IMR-90 (cell line): ENCODE measurements around the gene FYCO1. TPM values are rescaled to one million over a fixed set of nuclear protein-coding genes. Genes with fewer than 3 reads are reported as not detected.

ENCODE experiments used
- ATAC-seq: fragments of 200-7000 bp; cut with Tn5 transposase; 2 replicates; pipeline ENCODE4 v1.9.1; 2020; ENCODE audit warnings: low read depth, mild to moderate bottlenecking, moderate library complexity
- BruUV-seq: library from RNA; stranded (reverse); fragments of 400-500 nt; replicated peaks from 2 replicates; lab custom pipeline; 2021; lab: Mats Ljungman, UMichigan
- CTCF ChIA-PET: fragments of 300-600 bp; formaldehyde crosslinking; extraction: SDS; loops from one replicate; lab custom pipeline; 2021; ENCODE audit warnings: antibody characterized with exemption; lab: Yijun Ruan, JAX
- POLR2A ChIA-PET: fragments of 300-600 bp; sonication (Branson Sonifier 250); formaldehyde crosslinking; loops from one replicate; lab custom pipeline; 2022; ENCODE audit warnings: antibody characterized with exemption; ENCODE audit not compliant: unreplicated experiment; lab: Charles Lee
- DNase-seq: peaks from one replicate; pipeline ENCODE4 v3.0.0; 2013
- H2AFZ ChIP-seq: replicated peaks from 2 replicates; pipeline ENCODE3; 2013; ENCODE audit warnings: low read length, mild to moderate bottlenecking; ENCODE audit not compliant: poor library complexity
- H2AK5ac ChIP-seq: 2 replicates; pipeline ENCODE4 v1.6.1; 2013; ENCODE audit warnings: low read depth, low read length, inconsistent platforms
- H2AK9ac ChIP-seq: replicated peaks from 2 replicates; pipeline ENCODE3; 2013; ENCODE audit warnings: mild to moderate bottlenecking, low read depth, low read length, moderate library complexity; ENCODE audit not compliant: poor library complexity
- H2BK120ac ChIP-seq: 2 replicates; pipeline ENCODE4 v1.6.1; 2013; ENCODE audit warnings: low read depth, low read length, inconsistent platforms
- H2BK15ac ChIP-seq: 3 replicates; pipeline ENCODE4 v1.6.1; 2013; ENCODE audit warnings: low read depth, low read length, inconsistent platforms
- H2BK20ac ChIP-seq: 2 replicates; pipeline ENCODE4 v1.6.1; 2013; ENCODE audit warnings: low read depth, mild to moderate bottlenecking, inconsistent platforms, low read length, moderate library complexity
- H2BK5ac ChIP-seq: 2 replicates; pipeline ENCODE4 v1.6.1; 2013; ENCODE audit warnings: mild to moderate bottlenecking, low read depth, low read length, inconsistent platforms; ENCODE audit not compliant: poor library complexity, severe bottlenecking
- H3K14ac ChIP-seq: replicated peaks from 2 replicates; pipeline ENCODE4 v1.6.1; 2013; ENCODE audit warnings: low read depth, low read length, inconsistent platforms
- H3K18ac ChIP-seq: 2 replicates; pipeline ENCODE4 v1.6.1; 2013; ENCODE audit warnings: low read depth, low read length, control low read depth
- H3K23ac ChIP-seq: 2 replicates; pipeline ENCODE4 v1.6.1; 2013; ENCODE audit warnings: low read depth, low read length, inconsistent platforms
- H3K27ac ChIP-seq: 2 replicates; pipeline ENCODE4 v1.5.1; 2013; ENCODE audit warnings: mild to moderate bottlenecking, control low read depth, low read length; ENCODE audit not compliant: insufficient read depth
- H3K27me3 ChIP-seq: 2 replicates; pipeline ENCODE4 v1.6.1; 2013; ENCODE audit warnings: low read length; ENCODE audit not compliant: control insufficient read depth, insufficient read depth
- H3K36me3 ChIP-seq: 2 replicates; pipeline ENCODE4 v1.6.1; 2013; ENCODE audit warnings: low read length, mixed read lengths; ENCODE audit not compliant: control insufficient read depth, insufficient read depth
- H3K4ac ChIP-seq: 2 replicates; pipeline ENCODE4 v1.6.1; 2013; ENCODE audit warnings: low read depth, low read length, inconsistent platforms
- H3K4me1 ChIP-seq: 2 replicates; pipeline ENCODE4 v1.6.1; 2013; ENCODE audit warnings: low read length, mixed read lengths; ENCODE audit not compliant: control insufficient read depth, insufficient read depth
- H3K4me2 ChIP-seq: 2 replicates; pipeline ENCODE4 v1.6.1; 2013; ENCODE audit warnings: low read depth, mild to moderate bottlenecking, control low read depth, low read length, moderate library complexity
- H3K4me3 ChIP-seq: 2 replicates; pipeline ENCODE4 v1.5.1; 2013; ENCODE audit warnings: low read depth, mild to moderate bottlenecking, control low read depth, low read length, moderate library complexity; ENCODE audit not compliant: insufficient read depth
- H3K56ac ChIP-seq: 2 replicates; pipeline ENCODE4 v1.6.1; 2013; ENCODE audit warnings: low read length, inconsistent platforms; ENCODE audit not compliant: insufficient read depth; ENCODE audit errors: extremely low read depth
- H3K79me1 ChIP-seq, 2 experiments: 2 replicates each; pipeline ENCODE4 v1.6.1; 2013; ENCODE audit warnings: low read length in 2 of 2, inconsistent platforms in 1 of 2, low read depth in 1 of 2
- H3K9ac ChIP-seq: 2 replicates; pipeline ENCODE4 v1.6.1; 2013; ENCODE audit warnings: low read depth, low read length, control low read depth
- H3K9me1 ChIP-seq: 2 replicates; pipeline ENCODE4 v1.6.1; 2013; ENCODE audit warnings: low read length, inconsistent platforms; ENCODE audit not compliant: insufficient read depth
- H3K9me3 ChIP-seq: 2 replicates; pipeline ENCODE4 v1.6.1; 2013; ENCODE audit warnings: low read length; ENCODE audit not compliant: control insufficient read depth, insufficient read depth
- H4K20me1 ChIP-seq: 2 replicates; pipeline ENCODE4 v1.6.1; 2013; ENCODE audit warnings: low read length, inconsistent platforms; ENCODE audit not compliant: insufficient read depth
- H4K5ac ChIP-seq: 2 replicates; pipeline ENCODE4 v1.6.1; 2013; ENCODE audit warnings: mild to moderate bottlenecking, low read depth, low read length, control low read depth
- H4K8ac ChIP-seq, 2 experiments: 2 replicates each; pipeline ENCODE4 v1.6.1; 2013; ENCODE audit warnings: low read depth in 2 of 2, low read length in 2 of 2, control low read depth in 1 of 2, inconsistent platforms in 1 of 2
- H4K91ac ChIP-seq: 2 replicates; pipeline ENCODE4 v1.6.1; 2013; ENCODE audit warnings: low read depth, low read length, inconsistent platforms; ENCODE audit not compliant: insufficient read depth
- BHLHE40 ChIP-seq: fragments of 150-350 bp; IDR thresholded peaks from 2 replicates; pipeline ENCODE4 v1.6.1; 2016; ENCODE audit warnings: mild to moderate bottlenecking, low read depth, low read length
- CEBPB ChIP-seq: IDR thresholded peaks from 2 replicates; pipeline ENCODE4 v1.6.1; 2012; ENCODE audit warnings: low read depth, low read length, improper control_type of control experiment
- CHD1 ChIP-seq: IDR thresholded peaks from 2 replicates; pipeline ENCODE4 v1.6.1; 2012; ENCODE audit warnings: low read depth, low read length, improper control_type of control experiment
- FOS ChIP-seq: fragments of 150-350 bp; IDR thresholded peaks from 2 replicates; pipeline ENCODE4 v1.6.1; 2016; ENCODE audit warnings: low read depth, low read length
- MAFK ChIP-seq: IDR thresholded peaks from 2 replicates; pipeline ENCODE4 v1.6.1; 2012; ENCODE audit warnings: low read depth, low read length, improper control_type of control experiment
- MAZ ChIP-seq: IDR thresholded peaks from 2 replicates; pipeline ENCODE4 v1.6.1; 2012; ENCODE audit warnings: low read depth, mild to moderate bottlenecking, low read length, improper control_type of control experiment, moderate library complexity, borderline replicate concordance
- MXI1 ChIP-seq: IDR thresholded peaks from 2 replicates; pipeline ENCODE4 v1.6.1; 2012; ENCODE audit warnings: low read depth, mild to moderate bottlenecking, low read length, moderate library complexity, borderline replicate concordance
- NFE2L2 ChIP-seq: fragments of 150-350 bp; IDR thresholded peaks from 2 replicates; pipeline ENCODE4 v1.6.1; 2016; ENCODE audit warnings: low read depth, mild to moderate bottlenecking, low read length
- POLR2A ChIP-seq: IDR thresholded peaks from 2 replicates; pipeline ENCODE4 v1.6.1; 2012; ENCODE audit warnings: mild to moderate bottlenecking, low read depth, low read length
- RAD21 ChIP-seq: IDR thresholded peaks from 2 replicates; pipeline ENCODE4 v1.6.1; 2012; ENCODE audit warnings: low read length, improper control_type of control experiment
- RCOR1 ChIP-seq: IDR thresholded peaks from 2 replicates; pipeline ENCODE4 v1.6.1; 2012; ENCODE audit warnings: mild to moderate bottlenecking, low read length, improper control_type of control experiment; ENCODE audit not compliant: insufficient replicate concordance
- RFX5 ChIP-seq: IDR thresholded peaks from 2 replicates; pipeline ENCODE4 v1.8.0; 2012; ENCODE audit warnings: low read depth, mild to moderate bottlenecking, low read length, moderate library complexity
- SMC3 ChIP-seq: fragments of 150-350 bp; IDR thresholded peaks from 2 replicates; pipeline ENCODE4 v1.6.1; 2016; ENCODE audit warnings: low read depth, mild to moderate bottlenecking, antibody characterized with exemption, low read length, moderate library complexity
- WGBS, 2 experiments: methylation state at CpG; one replicate each; pipeline versions ENCODE4 v1.1.5 to v1.1.7; 2013; ENCODE audit warnings: missing lambda C conversion rate in 2 of 2; ENCODE audit not compliant: insufficient read length in 1 of 2; ENCODE audit errors: extremely low coverage in 2 of 2; 5-methylcytosine and 5-hydroxymethylcytosine counted together
- dilution Hi-C: fragments of 300-500 bp; cut with HindIII; formaldehyde crosslinking; loops from one replicate; pipeline ENCODE4 v1.14.3; 2018; ENCODE audit warnings: low sequenced_read_pairs; ENCODE audit not compliant: unreplicated experiment
- in situ Hi-C: fragments of 300-500 bp; cut with MboI; formaldehyde crosslinking; loops from 3 replicates; pipeline ENCODE4 v1.14.3; 2019; ENCODE audit warnings: low sequenced_read_pairs, inconsistent platforms, mixed read lengths
- intact Hi-C: fragments of 100-400 bp; cut with micrococcal nuclease; formaldehyde crosslinking; loops from 2 replicates; pipeline ENCODE4 v1.10.0; 2022
- polyA plus RNA-seq, 3 experiments: library from polyadenylated mRNA; depleted of rRNA; stranded (reverse); fragments of >200 nt; gene quantifications; 2 replicates each; pipeline ENCODE4 v1.2.3, GENCODE V29; 2012; ENCODE audit warnings: low replicate concordance in 1 of 3
- total RNA-seq: library from RNA; depleted of rRNA; stranded (reverse); fragments of >200 nt; gene quantifications from 2 replicates; pipeline ENCODE4 v1.2.3, GENCODE V29; 2012
- TF ChIP-seq, protein P1 (sequence below): conservative IDR thresholded peaks from 2 replicates; pipeline ENCODE4 v1.5.1; 2012; ENCODE audit warnings: mild to moderate bottlenecking, low read depth, low read length, improper control_type of control experiment

FYCO1 gene
- total and polyA plus RNA-seq, 2 of the 4 experiments (the other 2 are of a cell fraction): 13.7 to 20.1 TPM

DNA sequence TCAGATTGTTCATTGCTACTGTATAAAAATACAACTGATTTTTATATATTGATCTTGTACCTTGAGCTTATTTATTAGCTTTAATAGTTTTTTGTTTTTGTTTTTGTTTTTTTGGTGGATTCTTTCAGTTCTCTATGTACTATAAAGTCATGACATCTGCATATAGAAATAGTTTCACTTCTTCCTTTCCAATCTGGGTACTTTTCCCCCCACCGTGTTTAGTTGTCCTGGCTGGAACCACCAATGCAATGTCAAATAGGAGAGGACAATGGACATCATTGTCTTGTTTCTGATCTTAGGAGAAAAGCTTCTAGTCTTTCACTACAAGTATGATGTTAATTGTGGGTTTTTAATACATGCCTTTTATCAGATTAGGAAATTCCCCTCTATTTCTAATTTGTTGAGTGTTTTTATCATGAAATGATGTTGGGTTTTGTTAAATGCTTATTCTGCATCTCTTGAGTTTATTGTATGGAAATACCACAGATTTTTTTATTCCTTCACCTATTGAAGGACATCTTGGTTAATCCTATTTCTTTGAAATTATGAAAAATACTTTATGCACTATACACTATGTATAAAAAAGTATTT, 34.4 kb upstream of the FYCO1 start:
- Histone ChIP-seq H3K18ac (no peak overlapping the region), H3K27me3 (no peaks in the 10 kb centered on the region; the same call in none of the 2 replicates), H2AK9ac (no peak overlapping the region), H4K5ac (no peak overlapping the region), H3K4ac (no peak overlapping the region), H2AK5ac (no peak overlapping the region), H3K36me3 (no peaks in the 10 kb centered on the region), H3K56ac (no peak overlapping the region), H3K4me1 (no peaks in the 10 kb centered on the region), H3K4me2 (no peak overlapping the region), H3K23ac (no peak overlapping the region), H2BK15ac (no peak overlapping the region), H2BK120ac (no peak overlapping the region), H2BK20ac (no peak overlapping the region), H3K9me1 (no peaks in the 10 kb centered on the region; the same call in 1 of the 2 replicates), H3K79me1 (no peaks in the 10 kb centered on the region), H3K9me3 (peaks cover 9% of the 10 kb centered on the region), H4K91ac (no peak overlapping the region), H4K20me1 (no peaks in the 10 kb centered on the region), H3K4me3 (no peak overlapping the region), H2AFZ (no peak overlapping the region), H3K14ac (no peak overlapping the region), H3K27ac (no peak overlapping the region), H2BK5ac (no peak overlapping the region), H4K8ac (no peak overlapping the region), H3K9ac (no peak overlapping the region)
- WGBS, 2 experiments: no CpG with 5 or more reads among the region's 1 CpG
- in situ Hi-C loops (no loop called here), dilution Hi-C loops (no loop called here), intact Hi-C loops (no loop called here)
- ChIA-PET CTCF (no interaction called here), POLR2A (interaction anchor here (0.6 kb wide), 1 partner anchor 23 kb away, joined by 3 read pairs; no protein-coding TSS in a partner anchor)
- no TSS peak for BruUV-seq
- TF ChIP-seq RCOR1 (no peak), NFE2L2 (no peak), RAD21 (no peak), MAFK (no peak), CEBPB (no peak), SMC3 (no peak), FOS (no peak), RFX5 (no peak), POLR2A (no peak), BHLHE40 (no peak), MAZ (no peak), CHD1 (no peak), MXI1 (no peak)
- TF ChIP-seq, protein P1, sequence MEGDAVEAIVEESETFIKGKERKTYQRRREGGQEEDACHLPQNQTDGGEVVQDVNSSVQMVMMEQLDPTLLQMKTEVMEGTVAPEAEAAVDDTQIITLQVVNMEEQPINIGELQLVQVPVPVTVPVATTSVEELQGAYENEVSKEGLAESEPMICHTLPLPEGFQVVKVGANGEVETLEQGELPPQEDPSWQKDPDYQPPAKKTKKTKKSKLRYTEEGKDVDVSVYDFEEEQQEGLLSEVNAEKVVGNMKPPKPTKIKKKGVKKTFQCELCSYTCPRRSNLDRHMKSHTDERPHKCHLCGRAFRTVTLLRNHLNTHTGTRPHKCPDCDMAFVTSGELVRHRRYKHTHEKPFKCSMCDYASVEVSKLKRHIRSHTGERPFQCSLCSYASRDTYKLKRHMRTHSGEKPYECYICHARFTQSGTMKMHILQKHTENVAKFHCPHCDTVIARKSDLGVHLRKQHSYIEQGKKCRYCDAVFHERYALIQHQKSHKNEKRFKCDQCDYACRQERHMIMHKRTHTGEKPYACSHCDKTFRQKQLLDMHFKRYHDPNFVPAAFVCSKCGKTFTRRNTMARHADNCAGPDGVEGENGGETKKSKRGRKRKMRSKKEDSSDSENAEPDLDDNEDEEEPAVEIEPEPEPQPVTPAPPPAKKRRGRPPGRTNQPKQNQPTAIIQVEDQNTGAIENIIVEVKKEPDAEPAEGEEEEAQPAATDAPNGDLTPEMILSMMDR: no peak
- DNase-seq (no peak), ATAC-seq (no peak)
